Endothelial cell of umbilical vein (primary cell): Measurements from ENCODE around the gene ERGIC1. TPM values are rescaled to one million over a fixed set of nuclear protein-coding genes. Genes with fewer than 3 reads are reported as not detected.

ENCODE experiments used
- BruUV-seq: library from RNA; stranded (reverse); fragments of 400-500 nt; replicated peaks from 2 replicates; lab custom pipeline; 2021; lab: Mats Ljungman, UMichigan
- CTCF ChIA-PET: fragments of 300-600, 350-600 bp; sonication (Branson Sonifier 250); formaldehyde crosslinking; loops from one replicate; lab custom pipeline; 2021; ENCODE audit warnings: antibody characterized with exemption, inconsistent platforms; lab: Charles Lee
- POLR2A ChIA-PET: fragments of 300-600, 350-600 bp; sonication (Branson Sonifier 250); formaldehyde crosslinking; loops from one replicate; lab custom pipeline; 2021; ENCODE audit warnings: antibody characterized with exemption, inconsistent platforms; lab: Charles Lee
- DNase-seq: peaks from one replicate; pipeline ENCODE4 v3.0.0-alpha.2; 2011; ENCODE audit warnings: low read depth, low spot score
- FAIRE-seq: peaks from 2 replicates; lab custom pipeline; 2011; peaks lifted over from hg19 to GRCh38; lab: Jason Lieb, UNC
- H2AFZ ChIP-seq: 2 replicates; pipeline ENCODE4 v1.6.0; 2012; ENCODE audit warnings: low read depth, low read length, control low read depth, inconsistent platforms
- H3K27ac ChIP-seq: 2 replicates; pipeline ENCODE4 v1.5.1; 2011; ENCODE audit warnings: low read depth, mild to moderate bottlenecking, control low read depth, low read length, moderate library complexity; ENCODE audit not compliant: insufficient read depth
- H3K27me3 ChIP-seq, 2 experiments: 2 replicates each; pipeline versions ENCODE4 v1.6.0 to v1.6.1; 2011; ENCODE audit warnings: low read length in 2 of 2, mixed read lengths in 1 of 2; ENCODE audit not compliant: control insufficient read depth in 2 of 2, insufficient read depth in 2 of 2
- H3K36me3 ChIP-seq, 2 experiments: 2 replicates in 1 of 2; 3 replicates in 1 of 2; pipeline ENCODE4 v1.5.1; 2011; ENCODE audit warnings: low read length in 2 of 2, mild to moderate bottlenecking in 1 of 2, moderate library complexity in 1 of 2; ENCODE audit not compliant: control insufficient read depth in 2 of 2, insufficient read depth in 2 of 2; ENCODE audit errors: extremely low read depth in 1 of 2
- H3K4me1 ChIP-seq: 3 replicates; pipeline ENCODE4 v1.5.1; 2011; ENCODE audit warnings: mild to moderate bottlenecking, low read length; ENCODE audit not compliant: control insufficient read depth, insufficient read depth; ENCODE audit errors: extremely low read depth
- H3K4me2 ChIP-seq: 2 replicates; pipeline ENCODE4 v1.6.1; 2011; ENCODE audit warnings: low read length, control low read depth, mixed read lengths; ENCODE audit not compliant: insufficient read depth
- H3K4me3 ChIP-seq, 3 experiments: fragments of 200-600 bp in 1 of 3; sonication (generic), shearing (Covaris generic) in 1 of 3; replicated peaks in 1 of 3; 2 replicates each; pipeline ENCODE4 v1.5.1; 2011 to 2016; ENCODE audit warnings: control low read depth in 3 of 3, low read length in 3 of 3, mild to moderate bottlenecking in 2 of 3, inconsistent platforms in 1 of 3, low read depth in 1 of 3, moderate library complexity in 1 of 3; ENCODE audit not compliant: insufficient read depth in 1 of 3
- H3K79me2 ChIP-seq: 2 replicates; pipeline ENCODE4 v1.6.0; 2012; ENCODE audit warnings: low read length, inconsistent platforms; ENCODE audit not compliant: control insufficient read depth, insufficient read depth
- H3K9ac ChIP-seq: replicated peaks from 2 replicates; pipeline ENCODE3; 2011; ENCODE audit warnings: low read length, control low read depth; ENCODE audit not compliant: insufficient read depth; ENCODE audit errors: extremely low read depth
- H3K9me1 ChIP-seq: replicated peaks from 3 replicates; pipeline ENCODE4 v1.6.0; 2011; ENCODE audit warnings: mild to moderate bottlenecking, low read length; ENCODE audit not compliant: control insufficient read depth, insufficient read depth; ENCODE audit errors: extremely low read depth
- H3K9me3 ChIP-seq: replicated peaks from 2 replicates; pipeline ENCODE4 v1.5.1; 2012; ENCODE audit warnings: low read length, inconsistent platforms; ENCODE audit not compliant: control insufficient read depth, insufficient read depth
- H4K20me1 ChIP-seq: replicated peaks from 2 replicates; pipeline ENCODE3; 2011; ENCODE audit warnings: mild to moderate bottlenecking, low read length; ENCODE audit not compliant: control insufficient read depth, insufficient read depth; ENCODE audit errors: extremely low read depth
- CTCF ChIP-seq, 2 donors: IDR thresholded peaks; 1 replicate in 1 of 2; 2 replicates in 1 of 2; pipeline ENCODE4 v1.5.1; 2011; ENCODE audit warnings: low read length in 2 of 2, mild to moderate bottlenecking in 2 of 2, moderate library complexity in 2 of 2, control low read depth in 1 of 2, inconsistent platforms in 1 of 2, low read depth in 1 of 2; ENCODE audit not compliant: insufficient read depth in 1 of 2; ENCODE audit errors: extremely low read depth in 1 of 2
- EZH2 ChIP-seq: IDR thresholded peaks from 2 replicates; pipeline ENCODE4 v1.6.1; 2012; ENCODE audit warnings: borderline replicate concordance, low read depth, mild to moderate bottlenecking, moderate library complexity, low read length, inconsistent platforms; ENCODE audit not compliant: severe bottlenecking
- FOS ChIP-seq: IDR thresholded peaks from 2 replicates; pipeline ENCODE4 v1.6.1; 2011; ENCODE audit warnings: mild to moderate bottlenecking, low read length, moderate library complexity, borderline replicate concordance; ENCODE audit not compliant: insufficient read depth
- GATA2 ChIP-seq: IDR thresholded peaks from 2 replicates; pipeline ENCODE4 v1.7.0; 2011; ENCODE audit warnings: low read depth, mild to moderate bottlenecking, moderate library complexity, mixed read lengths, low read length; ENCODE audit not compliant: insufficient read length, insufficient read depth
- JUN ChIP-seq: IDR thresholded peaks from 2 replicates; pipeline ENCODE4 v1.6.1; 2011; ENCODE audit warnings: borderline replicate concordance, low read depth; ENCODE audit not compliant: insufficient read length, insufficient read depth
- MAX ChIP-seq: IDR thresholded peaks from 2 replicates; pipeline ENCODE4 v1.6.1; 2011; ENCODE audit not compliant: insufficient read depth, insufficient read length
- MYC ChIP-seq: IDR thresholded peaks from one replicate; pipeline ENCODE4 v1.6.1; 2011; ENCODE audit warnings: mild to moderate bottlenecking, low read depth, low read length
- POLR2A ChIP-seq: IDR thresholded peaks from 2 replicates; pipeline ENCODE4 v1.6.1; 2012; ENCODE audit warnings: low read depth, mild to moderate bottlenecking, control low read depth, low read length
- POLR2AphosphoS5 ChIP-seq: IDR thresholded peaks from 2 replicates; pipeline ENCODE4 v1.6.1; 2012; ENCODE audit warnings: low read depth, mild to moderate bottlenecking, control low read depth, low read length, moderate library complexity; ENCODE audit not compliant: insufficient read depth
- dilution Hi-C: fragments of 300-500 bp; cut with MboI; formaldehyde crosslinking; loops from one replicate; pipeline ENCODE4 v1.15.0; 2019; ENCODE audit warnings: low sequenced_read_pairs; ENCODE audit not compliant: extremely low pct_ligation_motif_present
- intact Hi-C: fragments of 100-400 bp; cut with micrococcal nuclease; formaldehyde crosslinking; loops from one replicate; pipeline ENCODE4 v1.10.0; 2022
- polyA plus RNA-seq, 4 experiments: library from polyadenylated mRNA; depleted of rRNA in 3 of 4; stranded (reverse) in 3 of 4; unstranded in 1 of 4; fragments of >200 nt; gene quantifications; 2 replicates each; pipeline versions ENCODE4 v1.2.1 to v1.2.3, GENCODE V29; 2011 to 2012; ENCODE audit warnings: missing spikeins in 1 of 4
- total RNA-seq: library from RNA; stranded (reverse); gene quantifications from 2 replicates; pipeline ENCODE4 v1.2.3, GENCODE V29; 2021

The ERGIC1 gene
- total and polyA plus RNA-seq, 2 donors (not counting 3 experiments of a cell fraction or from before 2014, with no cell fraction given) = 105 to 109 TPM

- intact Hi-C loops (no loop called here), dilution Hi-C loops (no loop called here)
- peaks cover 2 to 7% of the 10 kb centered on the region in 2 experiments for H3K36me3 ChIP-seq
- peaks cover 14% of the 10 kb centered on the region for H3K4me1 ChIP-seq
- DNase-seq (no peak), FAIRE-seq (no peak)
- TF ChIP-seq FOS (no peak), CTCF (IDR thresholded peaks at IDR 0.05; ENCODE audit: extremely low read depth in 1 of 2, insufficient read depth in 1 of 2, low read depth in 1 of 2, low read length in 2 of 2) (no peak), POLR2A (no peak), GATA2 (no peak), JUN (no peak), MYC (no peak), POLR2AphosphoS5 (no peak), MAX (no peak), EZH2 (no peak)
- no peak overlapping the region for H3K27ac ChIP-seq
- H2AFZ ChIP-seq = no peak overlapping the region
- H4K20me1 ChIP-seq = no peaks in the 10 kb centered on the region
- ChIA-PET CTCF (interaction anchor here (1.0 to 1.5 kb wide), 2 partner anchors 11 to 15 kb away, joined by 3 to 4 read pairs; no protein-coding TSS in a partner anchor), POLR2A (no interaction called here)
- no peaks in the 10 kb centered on the region for H3K9me3 ChIP-seq
- no peak overlapping the region for H3K9ac ChIP-seq
- no TSS peak for BruUV-seq
- H3K4me2 ChIP-seq = no peak overlapping the region
- H3K79me2 ChIP-seq = peaks cover 45% of the 10 kb centered on the region
- H3K9me1 ChIP-seq = no peaks in the 10 kb centered on the region
- H3K4me3 ChIP-seq = no peak overlapping the region
- no peaks in the 10 kb centered on the region for H3K27me3 ChIP-seq
Observed at GRCh38 chr5:172999372-172999973, 165.4 kb downstream of the ERGIC1 start.
